HPDE6-E6E7 (cell line): ENCODE measurements around the gene ARMC9.

Experiments
- DNase-seq: peaks from one replicate; pipeline ENCODE4 v3.0.0; 2011; ENCODE audit warnings: missing footprints; ENCODE audit errors: extremely low spot score

Gene ARMC9

DNA sequence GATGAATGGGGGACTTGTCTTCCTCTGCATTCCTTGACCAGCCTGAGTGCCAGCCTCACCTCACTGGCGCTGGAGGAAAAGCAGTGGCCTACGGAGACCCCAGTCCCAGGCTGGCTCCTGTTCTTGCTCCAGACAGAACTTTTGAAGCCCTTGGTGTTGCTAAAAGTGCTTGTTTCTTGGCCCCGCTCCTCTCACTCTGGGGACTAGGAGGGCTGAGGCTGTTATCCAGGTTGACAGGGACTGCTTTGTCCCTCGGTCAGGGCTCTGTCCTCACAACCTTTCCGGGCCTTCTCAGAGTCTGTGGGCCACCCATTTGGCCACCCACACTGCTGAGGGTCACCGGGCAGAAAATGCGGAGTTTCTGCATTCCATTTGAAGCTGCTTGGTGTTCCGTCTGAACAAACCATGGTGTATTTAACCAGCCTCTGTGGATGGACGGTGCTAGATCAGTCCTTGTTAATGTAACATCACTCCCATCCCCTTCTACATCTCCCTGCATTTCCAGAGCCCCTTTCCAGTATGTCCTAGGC, 222.7 kb downstream of the ARMC9 start:
- DNase-seq = no peak

DNA sequence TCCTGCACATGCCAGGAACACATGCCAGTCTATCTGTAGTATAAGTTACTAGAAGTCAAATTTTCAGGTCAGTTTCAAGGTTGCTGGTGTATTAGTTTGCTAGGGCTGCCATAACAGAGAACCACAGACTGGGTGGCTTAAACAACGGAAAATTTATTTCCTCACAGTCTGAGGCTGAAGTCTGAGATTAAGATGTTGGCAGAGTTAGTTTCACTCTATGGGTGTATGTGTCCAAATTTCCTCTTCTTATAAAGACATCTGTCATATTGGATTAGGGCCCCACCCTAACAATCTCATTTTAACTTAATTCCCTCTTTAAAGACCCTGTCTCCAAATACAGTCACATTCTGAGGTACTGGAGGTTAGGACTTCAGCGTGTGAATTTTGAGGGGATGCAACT, 223.6 kb downstream of the ARMC9 start:
- no peak for DNase-seq

DNA sequence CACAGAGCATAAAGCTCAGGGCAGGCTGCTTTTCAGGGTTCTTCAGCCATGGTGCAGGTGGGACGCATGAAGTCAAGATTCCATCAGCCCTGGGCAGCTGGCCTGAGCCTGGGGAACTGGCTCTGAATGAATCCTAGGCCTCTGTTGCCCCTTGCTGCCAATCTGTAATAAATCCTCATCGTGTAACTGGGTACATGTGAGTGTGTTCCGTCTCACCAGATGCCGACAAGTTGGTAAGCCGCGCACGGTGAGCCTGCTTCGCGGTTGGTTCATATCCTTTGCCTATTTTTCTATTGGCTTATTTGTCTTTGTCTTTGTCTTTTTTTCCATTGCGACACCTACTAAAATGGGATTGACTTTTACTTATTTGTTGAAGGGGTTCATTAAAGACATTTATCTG, 224.7 kb downstream of the ARMC9 start:
- DNase-seq = no peak
